Activated T-cell treated with anti-CD3 and anti-CD28 coated beads, Interleukin-2, amount 50 U/mL, for 72 hours (primary cell): ENCODE measurements around the gene PARVB. TPM values are rescaled to one million over a fixed set of nuclear protein-coding genes. Genes with fewer than 3 reads are reported as not detected.
A peak's percentile ranks its signal among the peaks of the same experiment; 100 is the strongest.

ENCODE experiments used
- ATAC-seq, 2 donors: fragments of 150-1000 bp; cut with Tn5 transposase; replicated peaks in 1 of 2; 2 replicates each; pipeline ENCODE4 v1.10.0; 2021; ENCODE audit warnings: moderate library complexity in 2 of 2, mild to moderate bottlenecking in 1 of 2
- DNase-seq, 2 donors: peaks; one replicate each; pipeline ENCODE4 v3.0.0; 2021 to 2022; ENCODE audit warnings: mixed read lengths in 1 of 2
- H3K27ac Mint-ChIP-seq: one replicate; pipeline ENCODE4 v1.8.0; 2022; ENCODE audit warnings: mild to moderate bottlenecking, moderate library complexity, mixed read lengths
- H3K27me3 Mint-ChIP-seq: one replicate; pipeline ENCODE4 v1.8.0; 2022; ENCODE audit warnings: low read depth, mixed read lengths
- H3K36me3 Mint-ChIP-seq, 2 donors: one replicate each; pipeline ENCODE4 v1.8.0; 2022; ENCODE audit warnings: mixed read lengths in 2 of 2, mild to moderate bottlenecking in 1 of 2; ENCODE audit not compliant: insufficient read depth in 2 of 2
- H3K4me1 Mint-ChIP-seq: one replicate; pipeline ENCODE4 v1.8.0; 2022; ENCODE audit warnings: low read depth, mixed read lengths
- H3K4me3 Mint-ChIP-seq, 2 donors: one replicate each; pipeline ENCODE4 v1.8.0; 2022; ENCODE audit warnings: mild to moderate bottlenecking in 2 of 2, mixed read lengths in 2 of 2, moderate library complexity in 2 of 2
- H3K9me3 Mint-ChIP-seq, 2 donors: one replicate each; pipeline ENCODE4 v1.8.0; 2022; ENCODE audit warnings: mixed read lengths in 2 of 2
- total RNA-seq, 2 donors: library from RNA; stranded (reverse); gene quantifications; one replicate each; pipeline ENCODE4 v1.2.3, GENCODE V29; 2022

Gene PARVB
- total RNA-seq, 2 donors from 2014 or later = 28.4 to 55.7 TPM

- Mint-ChIP-seq H3K9me3 (no peaks in the 10 kb centered on the region), H3K27me3 (no peaks in the 10 kb centered on the region), H3K4me3 (peak overlapping the region; percentile 79 to 85)
Observed at GRCh38 chr22:44182588-44183286, 158.6 kb downstream of the PARVB start.

DNA sequence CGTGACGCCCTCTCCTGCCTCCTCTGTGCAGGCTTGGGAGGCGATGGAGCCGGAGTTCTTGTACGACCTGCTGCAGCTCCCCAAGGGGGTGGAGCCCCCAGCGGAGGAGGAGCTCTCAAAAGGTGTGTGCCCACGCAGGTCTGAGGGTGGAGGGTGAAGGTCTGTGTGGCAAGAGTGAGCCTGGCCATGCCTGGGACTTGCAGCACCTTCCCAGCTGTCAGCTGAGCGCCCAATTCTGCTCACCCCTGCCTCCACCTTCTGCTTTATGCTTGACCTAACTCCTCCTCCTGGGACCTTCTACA is 159.1 kb downstream of the PARVB start:
- H3K27me3 Mint-ChIP-seq = no peaks in the 10 kb centered on the region
- peak overlapping the region; percentile 79 to 85 for H3K4me3 Mint-ChIP-seq
- ATAC-seq (no peak), DNase-seq (peak in 1 of 2 donors; percentile 7)
- H3K36me3 Mint-ChIP-seq = peaks cover 0 to 2% of the 10 kb centered on the region in 2 donors
- peak overlapping the region; percentile 74 for H3K27ac Mint-ChIP-seq
- no peaks in the 10 kb centered on the region for H3K9me3 Mint-ChIP-seq
- peaks cover 26% of the 10 kb centered on the region for H3K4me1 Mint-ChIP-seq

More at GRCh38 chr22:44182588-44183286, 158.6 kb downstream of the PARVB start:
- peak; percentile 53 to 73 for ATAC-seq
- peak overlapping the region; percentile 87 for H3K27ac Mint-ChIP-seq
- peaks cover 0 to 2% of the 10 kb centered on the region in 2 donors for H3K36me3 Mint-ChIP-seq
- peak; percentile 53 to 67 for DNase-seq
- peaks cover 26% of the 10 kb centered on the region for H3K4me1 Mint-ChIP-seq

GRCh38 chr22:44184006-44184405 is 159.9 kb downstream of the PARVB start:
- no peak for ATAC-seq
- peaks cover 26% of the 10 kb centered on the region for H3K4me1 Mint-ChIP-seq
- no peaks in the 10 kb centered on the region for H3K9me3 Mint-ChIP-seq
- H3K36me3 Mint-ChIP-seq = peaks cover 0 to 2% of the 10 kb centered on the region in 2 donors
- DNase-seq = no peak
- H3K27ac Mint-ChIP-seq = no peak overlapping the region
- H3K27me3 Mint-ChIP-seq = no peaks in the 10 kb centered on the region
- peak overlapping the region in 1 of 2 donors; percentile 79 for H3K4me3 Mint-ChIP-seq

DNA sequence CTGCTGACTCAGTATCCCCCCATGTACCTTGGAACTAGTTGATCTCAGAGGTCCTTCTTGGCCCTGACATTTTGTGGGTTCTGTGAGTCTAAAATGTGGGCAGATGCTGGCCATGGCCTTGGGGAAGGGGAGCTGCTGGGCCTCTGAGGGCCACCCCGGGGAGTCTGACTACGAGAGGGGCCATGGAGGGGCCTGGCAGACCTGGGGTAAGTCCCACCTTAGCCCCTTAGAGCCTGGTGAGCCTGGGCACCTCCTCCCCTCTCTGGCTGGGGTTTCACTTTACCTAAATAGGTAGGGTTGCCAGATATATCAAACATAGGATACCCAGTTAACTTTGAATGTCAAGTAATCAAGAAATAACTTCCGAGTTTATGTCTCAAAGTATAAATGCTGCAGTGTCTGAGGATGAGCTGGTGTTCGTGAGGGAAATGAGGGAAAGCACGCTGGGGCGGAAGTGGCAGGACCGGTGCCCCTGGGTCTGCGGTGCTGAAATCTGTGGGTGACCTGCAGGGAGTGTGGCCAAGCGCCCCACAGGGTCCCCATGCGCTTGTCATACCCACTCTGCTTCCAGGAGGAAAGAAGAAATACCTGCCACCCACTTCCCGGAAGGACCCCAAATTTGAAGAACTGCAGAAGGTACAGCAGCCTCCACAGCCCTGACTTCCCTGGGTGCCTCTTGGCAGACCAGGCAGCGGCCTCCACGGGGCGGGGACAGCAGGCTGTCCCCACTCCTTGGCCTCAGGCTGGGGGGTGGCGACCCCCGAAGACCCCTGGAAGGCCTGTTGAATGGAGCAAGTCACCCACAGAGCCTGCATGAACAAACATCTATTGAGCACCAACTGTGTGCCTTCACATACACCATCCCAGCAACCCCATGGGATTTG is 161.4 kb downstream of the PARVB start:
- Mint-ChIP-seq H3K4me3 (no peak overlapping the region), H3K4me1 (peaks cover 26% of the 10 kb centered on the region), H3K36me3 (peaks cover 0 to 2% of the 10 kb centered on the region in 2 donors), H3K27me3 (no peaks in the 10 kb centered on the region), H3K27ac (no peak overlapping the region), H3K9me3 (no peaks in the 10 kb centered on the region)
- DNase-seq = no peak
- no peak for ATAC-seq

DNA sequence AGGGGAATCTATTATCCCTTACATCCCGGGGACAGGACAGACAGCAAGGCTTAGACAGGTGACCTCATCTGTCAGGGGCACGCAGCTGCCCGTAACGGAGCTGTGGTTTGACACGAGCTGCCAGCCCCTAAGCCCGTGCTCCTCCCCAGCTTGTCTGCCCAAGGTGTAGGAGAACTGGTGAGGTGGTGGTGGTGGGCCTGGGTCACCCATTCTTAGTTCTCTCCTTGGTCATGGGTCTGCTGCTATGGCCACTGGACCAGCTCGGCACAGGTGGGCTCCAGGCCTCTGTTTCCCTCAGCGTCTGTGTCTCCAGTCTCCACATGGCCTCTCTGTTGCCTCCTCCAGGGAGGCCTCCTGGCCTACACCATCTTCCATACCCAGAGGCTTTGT is 162.0 kb downstream of the PARVB start:
- no peak for DNase-seq
- no peak for ATAC-seq
- peaks cover 26% of the 10 kb centered on the region for H3K4me1 Mint-ChIP-seq
- no peak overlapping the region for H3K4me3 Mint-ChIP-seq
- peaks cover 0 to 2% of the 10 kb centered on the region in 2 donors for H3K36me3 Mint-ChIP-seq
- H3K27me3 Mint-ChIP-seq = no peaks in the 10 kb centered on the region
- no peaks in the 10 kb centered on the region for H3K9me3 Mint-ChIP-seq
- H3K27ac Mint-ChIP-seq = no peak overlapping the region

DNA sequence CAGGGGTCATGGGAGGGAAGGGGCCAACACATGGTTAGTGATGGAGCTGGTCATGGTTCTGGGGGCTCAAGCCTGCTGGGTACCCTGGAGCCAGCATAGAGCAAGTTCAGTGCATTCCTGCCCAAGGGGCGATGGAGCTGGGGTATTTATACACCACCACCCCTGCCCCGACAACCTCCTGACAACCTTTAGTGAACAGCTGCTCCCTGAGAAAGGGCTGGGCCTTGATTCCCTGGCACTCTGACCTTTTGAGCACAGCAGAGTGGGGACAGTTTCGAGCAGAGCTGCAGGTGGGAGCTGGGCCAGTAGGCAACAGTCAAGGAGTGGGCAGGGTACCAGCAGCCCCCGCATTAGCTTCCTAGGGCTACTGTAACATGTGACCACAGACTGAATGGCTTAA is 162.6 kb downstream of the PARVB start:
- peaks cover 2% of the 10 kb centered on the region in 2 donors for H3K36me3 Mint-ChIP-seq
- DNase-seq (no peak), ATAC-seq (no peak)
- H3K27me3 Mint-ChIP-seq = no peaks in the 10 kb centered on the region
- no peaks in the 10 kb centered on the region for H3K9me3 Mint-ChIP-seq
- H3K4me3 Mint-ChIP-seq = no peak overlapping the region
- H3K4me1 Mint-ChIP-seq = peaks cover 32% of the 10 kb centered on the region
- no peak overlapping the region for H3K27ac Mint-ChIP-seq

DNA sequence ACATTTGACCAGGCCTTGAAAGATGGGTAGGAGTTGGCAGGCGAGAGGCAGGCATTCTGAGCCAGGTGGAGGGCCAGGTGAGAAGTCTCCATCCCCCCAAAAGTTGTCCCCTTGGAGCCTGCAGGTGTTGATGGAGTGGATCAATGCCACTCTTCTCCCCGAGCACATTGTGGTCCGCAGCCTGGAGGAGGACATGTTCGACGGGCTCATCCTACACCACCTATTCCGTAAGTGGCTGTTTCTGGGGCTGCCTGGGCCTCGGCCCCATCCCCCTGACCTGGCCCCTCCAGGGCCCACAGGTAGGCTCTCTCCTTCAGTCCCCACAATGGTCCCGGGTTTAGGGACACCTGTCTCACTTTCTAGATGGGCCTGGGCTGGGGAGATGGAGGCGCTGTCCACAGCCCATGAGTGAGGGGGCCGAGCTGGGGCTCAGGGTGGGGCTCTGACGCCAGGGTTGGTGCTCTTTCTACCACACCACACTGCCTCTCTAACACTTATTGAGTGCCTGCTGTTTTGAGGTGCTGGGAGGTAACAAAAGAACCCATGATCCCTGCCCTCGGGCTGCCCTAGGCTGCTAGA is 163.6 kb downstream of the PARVB start:
- no peak overlapping the region for H3K4me3 Mint-ChIP-seq
- peaks cover 36% of the 10 kb centered on the region for H3K4me1 Mint-ChIP-seq
- H3K9me3 Mint-ChIP-seq = no peaks in the 10 kb centered on the region
- H3K36me3 Mint-ChIP-seq = peaks cover 0 to 2% of the 10 kb centered on the region in 2 donors
- H3K27ac Mint-ChIP-seq = no peak overlapping the region
- H3K27me3 Mint-ChIP-seq = no peaks in the 10 kb centered on the region
- no peak for DNase-seq
- no peak for ATAC-seq

DNA sequence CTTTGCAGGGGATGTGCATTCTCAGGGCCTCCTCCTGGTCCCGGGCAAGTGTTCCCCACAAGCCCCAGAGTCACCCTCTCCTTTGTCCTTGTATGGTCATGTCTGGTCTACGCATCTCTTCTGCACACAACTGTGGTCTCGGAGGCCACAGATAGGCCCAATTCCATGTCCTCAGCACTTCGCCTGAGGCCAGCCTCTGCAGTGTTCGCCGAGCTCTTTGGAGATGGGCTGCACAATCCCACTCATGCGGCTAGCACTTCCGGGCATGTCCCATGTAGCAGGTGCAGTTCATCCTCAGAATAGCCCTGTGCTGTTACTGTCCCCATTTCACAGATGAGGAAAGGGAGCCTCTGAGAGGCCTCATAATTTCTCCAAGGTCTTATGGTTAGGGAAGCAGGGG is 164.2 kb downstream of the PARVB start:
- peaks cover 0 to 5% of the 10 kb centered on the region in 2 donors for H3K36me3 Mint-ChIP-seq
- H3K9me3 Mint-ChIP-seq = no peaks in the 10 kb centered on the region
- no peaks in the 10 kb centered on the region for H3K27me3 Mint-ChIP-seq
- peaks cover 36% of the 10 kb centered on the region for H3K4me1 Mint-ChIP-seq
- DNase-seq (no peak), ATAC-seq (no peak)
- no peak overlapping the region for H3K27ac Mint-ChIP-seq
- H3K4me3 Mint-ChIP-seq = no peak overlapping the region

DNA sequence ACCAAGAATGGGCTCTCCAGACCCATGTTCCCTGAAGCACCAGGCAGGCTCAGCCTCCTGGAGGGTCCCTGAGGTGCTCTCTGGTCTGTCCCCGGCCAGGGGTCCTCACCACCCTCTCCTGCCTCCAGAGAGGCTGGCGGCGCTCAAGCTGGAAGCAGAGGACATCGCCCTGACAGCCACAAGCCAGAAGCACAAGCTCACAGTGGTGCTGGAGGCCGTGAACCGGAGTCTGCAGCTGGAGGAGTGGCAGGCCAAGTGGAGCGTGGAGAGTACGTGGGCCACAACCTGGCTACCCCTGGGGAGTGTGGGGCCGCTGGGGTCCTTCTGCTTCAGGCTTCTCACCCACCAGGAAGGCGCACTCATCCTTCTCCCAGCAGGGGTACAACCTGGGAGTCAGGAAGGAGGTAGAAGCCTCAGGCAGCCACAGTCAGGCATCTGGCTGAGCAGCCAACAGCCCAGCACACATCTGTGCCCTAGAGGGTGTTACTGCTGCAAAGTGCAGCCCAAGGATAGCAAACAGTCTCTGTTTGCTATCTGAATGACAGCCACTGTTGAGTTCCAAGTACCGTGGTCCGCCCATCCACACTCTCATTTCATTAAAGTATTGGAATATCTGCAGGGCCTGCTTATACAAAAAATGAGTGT is 165.0 kb downstream of the PARVB start:
- peaks cover 39% of the 10 kb centered on the region for H3K4me1 Mint-ChIP-seq
- H3K36me3 Mint-ChIP-seq = peaks cover 3 to 9% of the 10 kb centered on the region in 2 donors
- no peak for DNase-seq
- ATAC-seq = no peak
- H3K9me3 Mint-ChIP-seq = no peaks in the 10 kb centered on the region
- no peak overlapping the region for H3K4me3 Mint-ChIP-seq
- no peaks in the 10 kb centered on the region for H3K27me3 Mint-ChIP-seq
- no peak overlapping the region for H3K27ac Mint-ChIP-seq

DNA sequence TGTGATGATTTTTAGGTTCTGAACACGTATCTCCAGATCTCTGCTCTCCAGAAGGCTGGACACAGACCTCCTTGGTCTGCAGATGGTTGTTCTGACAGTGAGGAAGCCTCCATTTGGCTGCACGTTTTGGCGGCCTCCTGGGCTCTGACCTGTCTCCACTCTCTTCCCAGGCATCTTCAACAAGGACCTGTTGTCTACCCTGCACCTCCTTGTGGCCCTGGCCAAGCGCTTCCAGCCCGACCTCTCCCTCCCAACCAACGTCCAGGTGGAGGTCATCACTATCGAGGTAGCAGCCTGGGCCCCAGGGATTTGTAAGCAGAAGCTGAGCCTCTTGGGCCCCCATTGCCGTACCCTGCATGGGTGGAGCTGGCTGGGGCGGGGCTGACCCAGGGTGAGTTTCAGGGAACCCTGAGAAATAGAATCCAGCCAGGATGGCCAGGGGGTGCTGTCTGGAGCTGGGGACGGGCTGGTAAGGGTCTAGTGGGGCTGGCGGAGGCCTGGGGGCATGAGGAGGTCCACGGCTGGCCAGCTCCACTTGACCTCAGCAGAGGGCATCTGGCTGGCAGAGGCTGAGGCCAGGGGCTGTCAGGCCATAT is 166.4 kb downstream of the PARVB start:
- Mint-ChIP-seq H3K4me1 (peaks cover 48% of the 10 kb centered on the region), H3K4me3 (no peak overlapping the region), H3K9me3 (no peaks in the 10 kb centered on the region), H3K27ac (no peak overlapping the region), H3K36me3 (peaks cover 9 to 18% of the 10 kb centered on the region in 2 donors), H3K27me3 (no peaks in the 10 kb centered on the region)
- no peak for DNase-seq
- peak in 1 of 2 donors; percentile 1 for ATAC-seq

DNA sequence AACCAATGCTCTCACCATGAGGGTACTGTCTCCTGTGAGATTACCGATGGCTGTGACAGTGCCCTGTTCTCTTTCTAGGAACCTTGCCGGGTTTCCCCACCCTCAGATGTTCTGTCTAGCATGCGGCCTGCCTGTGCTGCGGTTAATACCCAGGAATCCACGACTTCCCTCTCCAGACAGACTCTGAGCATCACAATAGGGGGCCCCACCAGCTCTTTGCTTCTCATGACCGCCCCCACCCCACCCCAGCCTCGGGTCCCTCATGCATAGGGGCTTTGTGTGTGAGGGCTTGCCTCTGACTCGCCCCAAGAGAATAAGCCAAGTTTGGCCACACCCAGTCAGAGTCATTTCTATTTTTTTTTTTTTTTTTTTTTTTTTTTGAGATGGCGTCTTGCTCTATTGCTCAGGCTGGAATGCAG is 166.9 kb downstream of the PARVB start:
- ATAC-seq = peak; percentile 85 to 86
- no peaks in the 10 kb centered on the region for H3K27me3 Mint-ChIP-seq
- no peak overlapping the region for H3K27ac Mint-ChIP-seq
- H3K4me3 Mint-ChIP-seq = peak overlapping the region; percentile 39 to 59
- no peaks in the 10 kb centered on the region for H3K9me3 Mint-ChIP-seq
- H3K4me1 Mint-ChIP-seq = peaks cover 48% of the 10 kb centered on the region
- peaks cover 9 to 18% of the 10 kb centered on the region in 2 donors for H3K36me3 Mint-ChIP-seq
- DNase-seq = peak; percentile 60 to 72

GRCh38 chr22:44192098-44192815 is 168.2 kb downstream of the PARVB start:
- Mint-ChIP-seq H3K27me3 (no peaks in the 10 kb centered on the region), H3K9me3 (no peaks in the 10 kb centered on the region), H3K4me3 (peak overlapping the region; percentile 66), H3K27ac (no peak overlapping the region), H3K4me1 (peaks cover 48% of the 10 kb centered on the region), H3K36me3 (peaks cover 9 to 18% of the 10 kb centered on the region in 2 donors)
- DNase-seq (peak; percentile 52 to 74), ATAC-seq (peak in 1 of 2 donors; percentile 13)
